VCaP (cell line): ENCODE results near the gene GAL3ST3.
"Not testable (repeated sequence)": the region's sequence is repeated elsewhere in the genome, so short reads cannot be mapped to it uniquely, and the experiment has no call there.

ENCODE experiments used
- H3K27ac ChIP-seq: fragments of 450-650 bp; 2 replicates; pipeline ENCODE4 v1.5.1; 2017
- TF ChIP-seq, protein P1 (sequence below): fragments of 450-650 bp; conservative IDR thresholded peaks from 2 replicates; pipeline ENCODE4 v1.5.1; 2017; ENCODE audit warnings: mild to moderate bottlenecking, moderate library complexity

GAL3ST3 gene

DNA sequence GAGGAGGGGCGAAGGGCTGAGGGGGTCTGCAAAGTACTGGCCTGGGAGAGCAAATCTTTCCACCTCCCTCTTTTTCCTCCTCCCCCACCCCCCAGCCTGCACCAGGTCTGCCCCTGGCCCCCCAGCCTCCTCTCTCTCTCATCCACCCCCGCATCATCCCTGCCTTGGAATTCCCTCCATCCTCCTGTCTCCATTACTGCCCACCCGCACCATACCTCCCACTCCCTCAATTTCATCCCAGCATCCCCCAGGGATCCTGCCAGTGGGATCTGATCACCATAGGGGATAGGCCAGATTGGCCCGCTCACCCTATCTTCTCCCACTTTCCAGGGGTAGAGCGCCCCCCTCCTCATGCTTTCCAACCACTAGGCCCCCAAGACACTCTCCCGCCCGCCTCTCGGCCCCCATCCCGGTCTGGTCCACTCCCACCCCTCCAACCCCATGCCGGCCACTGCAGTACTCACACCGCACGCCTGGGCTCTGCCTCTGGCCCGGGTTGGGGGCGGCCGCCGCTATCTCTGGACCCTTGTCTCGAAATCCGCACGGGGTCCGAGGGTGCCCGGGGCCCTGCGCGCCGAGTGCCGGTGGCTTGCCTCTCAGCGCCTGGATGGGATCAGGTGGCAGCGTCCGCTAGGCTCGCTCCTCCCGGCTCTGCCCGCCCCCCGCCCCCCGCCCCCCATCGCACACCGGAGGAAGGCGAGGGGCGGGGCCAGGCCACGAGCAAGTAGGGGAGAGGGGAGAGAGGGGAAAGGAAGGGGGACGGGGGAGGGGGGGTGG, at the start of gene GAL3ST3:
Gene GAL3ST3 (minus strand): TSS at position 615 of the 777 bp plus-strand sequence. CDS start 3,746 bp downstream, outside the sequence.
- TF ChIP-seq, protein P1, sequence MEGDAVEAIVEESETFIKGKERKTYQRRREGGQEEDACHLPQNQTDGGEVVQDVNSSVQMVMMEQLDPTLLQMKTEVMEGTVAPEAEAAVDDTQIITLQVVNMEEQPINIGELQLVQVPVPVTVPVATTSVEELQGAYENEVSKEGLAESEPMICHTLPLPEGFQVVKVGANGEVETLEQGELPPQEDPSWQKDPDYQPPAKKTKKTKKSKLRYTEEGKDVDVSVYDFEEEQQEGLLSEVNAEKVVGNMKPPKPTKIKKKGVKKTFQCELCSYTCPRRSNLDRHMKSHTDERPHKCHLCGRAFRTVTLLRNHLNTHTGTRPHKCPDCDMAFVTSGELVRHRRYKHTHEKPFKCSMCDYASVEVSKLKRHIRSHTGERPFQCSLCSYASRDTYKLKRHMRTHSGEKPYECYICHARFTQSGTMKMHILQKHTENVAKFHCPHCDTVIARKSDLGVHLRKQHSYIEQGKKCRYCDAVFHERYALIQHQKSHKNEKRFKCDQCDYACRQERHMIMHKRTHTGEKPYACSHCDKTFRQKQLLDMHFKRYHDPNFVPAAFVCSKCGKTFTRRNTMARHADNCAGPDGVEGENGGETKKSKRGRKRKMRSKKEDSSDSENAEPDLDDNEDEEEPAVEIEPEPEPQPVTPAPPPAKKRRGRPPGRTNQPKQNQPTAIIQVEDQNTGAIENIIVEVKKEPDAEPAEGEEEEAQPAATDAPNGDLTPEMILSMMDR: no peak
- peak within 1 kb of the TSS; percentile 97 for H3K27ac ChIP-seq

DNA sequence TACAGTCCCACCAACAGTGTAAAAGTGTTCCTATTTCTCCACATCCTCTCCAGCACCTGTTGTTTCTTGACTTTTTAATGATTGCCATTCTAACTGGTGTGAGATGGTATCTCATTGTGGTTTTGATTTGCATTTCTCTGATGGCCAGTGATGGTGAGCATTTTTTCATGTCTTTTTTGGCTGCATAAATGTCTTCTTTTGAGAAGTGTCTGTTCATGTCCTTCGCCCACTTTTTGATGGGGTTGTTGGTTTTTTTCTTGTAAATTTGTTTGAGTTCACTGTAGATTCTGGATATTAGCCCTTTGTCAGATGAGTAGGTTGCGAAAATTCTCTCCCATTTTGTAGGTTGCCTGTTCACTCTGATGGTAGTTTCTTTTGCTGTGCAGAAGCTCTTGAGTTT, 43.2 kb upstream of the GAL3ST3 start:
- H3K27ac ChIP-seq: not testable (repeated sequence)

DNA sequence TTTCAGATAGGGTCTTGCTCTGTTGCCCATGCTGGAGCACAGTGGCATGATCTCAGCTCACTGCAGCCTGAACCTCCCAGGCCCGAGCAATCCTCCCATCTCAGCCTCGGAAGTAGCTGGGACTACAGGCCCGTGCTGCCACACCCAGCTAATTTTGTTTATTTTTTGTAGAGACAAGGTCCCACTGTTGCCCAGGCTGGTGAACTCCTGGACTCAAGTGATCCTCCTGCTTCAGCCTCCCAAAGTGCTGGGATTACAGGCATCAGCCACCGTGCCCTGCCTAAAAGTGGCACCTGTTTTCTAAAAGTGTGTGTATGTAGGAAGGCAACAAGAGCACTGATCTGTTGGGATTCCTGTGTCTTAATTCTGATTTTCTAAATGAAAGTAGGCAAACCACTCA, 41.3 kb upstream of the GAL3ST3 start:
- no peak overlapping the region for H3K27ac ChIP-seq
- TF ChIP-seq, protein P1: no peak

GRCh38 chr11:66089067-66089466, 40.1 kb upstream of the GAL3ST3 start:
- TF ChIP-seq, protein P1: no peak
- no peak overlapping the region for H3K27ac ChIP-seq

DNA sequence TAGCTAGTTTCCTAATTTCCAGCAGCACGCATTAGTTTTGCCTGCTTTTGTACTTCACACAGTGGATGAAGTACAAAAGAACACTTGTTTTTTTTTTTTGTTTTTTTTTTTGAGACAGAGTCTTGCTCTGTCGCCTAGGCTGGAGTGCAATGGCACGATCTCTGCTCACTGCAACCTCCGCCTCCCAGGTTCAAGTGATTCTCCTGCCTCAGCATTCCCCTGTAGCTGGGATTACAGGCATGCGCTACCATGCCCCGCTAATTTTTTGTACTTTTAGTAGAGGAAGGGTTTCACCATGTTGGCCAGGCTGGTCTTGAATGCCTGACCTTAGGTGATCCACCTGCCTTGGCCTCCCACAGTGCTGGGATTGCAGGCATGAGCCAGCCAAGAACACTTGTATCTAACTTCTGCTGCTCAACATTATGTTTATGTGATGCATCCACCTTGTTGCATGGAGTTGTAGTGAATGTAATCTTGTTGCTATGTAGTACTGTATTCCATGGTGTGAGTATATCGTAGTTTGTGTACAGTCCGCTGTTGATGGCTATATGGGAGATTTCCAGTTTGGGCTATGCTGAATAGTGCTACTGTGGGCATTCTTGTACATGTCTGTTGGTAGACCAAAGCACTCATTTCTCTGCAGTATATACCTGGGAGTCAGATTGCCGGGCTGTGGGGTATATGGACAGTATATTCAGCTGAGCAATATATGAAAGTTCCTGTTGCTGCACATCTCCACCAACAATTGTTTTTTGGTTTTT, 38.4 kb upstream of the GAL3ST3 start:
- TF ChIP-seq, protein P1: no peak
- peak overlapping the region; percentile 89 for H3K27ac ChIP-seq

DNA sequence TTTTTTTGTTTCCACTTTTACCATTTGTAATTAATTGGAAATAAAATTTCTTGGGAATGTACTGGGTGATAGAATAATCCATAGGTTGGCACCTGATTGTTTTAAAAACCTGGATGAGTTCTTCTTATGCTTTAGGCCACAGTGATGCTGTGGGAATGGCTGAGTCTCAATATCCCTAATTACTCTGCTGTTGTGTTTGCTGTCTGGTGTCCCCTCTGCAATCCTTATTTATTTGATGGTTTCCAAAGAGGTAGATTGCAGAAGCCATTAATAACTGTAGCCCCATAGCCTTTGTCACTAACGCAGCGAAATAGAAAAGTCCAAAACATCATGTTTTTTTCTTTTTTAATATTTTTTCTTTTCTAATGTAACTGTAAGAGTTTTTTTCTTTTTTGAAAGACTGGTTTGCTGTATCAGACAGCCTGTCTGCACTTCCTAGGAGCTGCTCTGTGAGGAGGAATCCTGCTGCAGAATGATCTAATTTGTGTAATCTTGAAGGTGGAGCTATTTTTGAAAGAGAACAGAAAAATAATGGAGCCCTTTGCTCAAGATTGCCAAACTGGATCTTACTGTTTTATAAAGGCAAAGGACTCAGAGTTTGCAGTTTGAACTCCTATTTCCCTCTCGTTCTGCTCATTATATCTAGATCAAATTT, 36.0 kb upstream of the GAL3ST3 start:
- H3K27ac ChIP-seq: peak overlapping the region; percentile 89
- TF ChIP-seq, protein P1: no peak

GRCh38 chr11:66083767-66084166, 34.8 kb upstream of the GAL3ST3 start:
- H3K27ac ChIP-seq: peak overlapping the region; percentile 89
- TF ChIP-seq, protein P1: no peak
